Caco-2 (cell line): Measurements from ENCODE around the gene TMC7. TPM values are rescaled to one million over a fixed set of nuclear protein-coding genes. Genes with fewer than 3 reads are reported as not detected.

ENCODE experiments used
- BruUV-seq: library from RNA; stranded (reverse); fragments of 400-500 nt; replicated peaks from 2 replicates; lab custom pipeline; 2021; lab: Mats Ljungman, UMichigan
- CTCF ChIA-PET: fragments of 300-600 bp; sonication (Branson Sonifier 250); formaldehyde crosslinking; loops from one replicate; lab custom pipeline; 2022; ENCODE audit warnings: antibody characterized with exemption; lab: Charles Lee
- POLR2A ChIA-PET: fragments of 300-600 bp; sonication (Branson Sonifier 250); formaldehyde crosslinking; loops from one replicate; lab custom pipeline; 2022; ENCODE audit warnings: antibody characterized with exemption; lab: Charles Lee
- DNase-seq, 2 experiments: peaks; one replicate each; pipeline versions ENCODE4 v3.0.0 to v3.0.0-alpha.2; 2020 to 2022
- H3K27me3 ChIP-seq: replicated peaks from 2 replicates; pipeline ENCODE4 v1.6.0; 2011; ENCODE audit warnings: low read length; ENCODE audit not compliant: control insufficient read depth, insufficient read depth
- H3K36me3 ChIP-seq: 2 replicates; pipeline ENCODE4 v1.5.1; 2011; ENCODE audit warnings: low read length; ENCODE audit not compliant: control insufficient read depth, insufficient read depth
- H3K4me1 ChIP-seq: fragments of 250-450 bp; sonication (Bioruptor Pico); 2 replicates; pipeline ENCODE4 v1.5.1; 2020; ENCODE audit warnings: mild to moderate bottlenecking
- H3K4me3 ChIP-seq: 2 replicates; pipeline ENCODE4 v1.5.1; 2011; ENCODE audit warnings: low read depth, mild to moderate bottlenecking, control low read depth, low read length
- H3K9me3 ChIP-seq: fragments of 250-450 bp; sonication (Bioruptor Pico); 2 replicates; pipeline ENCODE4 v1.5.1; 2020; ENCODE audit warnings: mild to moderate bottlenecking, moderate library complexity
- H3K27ac Mint-ChIP-seq: one replicate; pipeline ENCODE4 v1.8.0; 2022; ENCODE audit warnings: mixed read lengths; ENCODE audit not compliant: unreplicated experiment
- H3K27me3 Mint-ChIP-seq: one replicate; pipeline ENCODE4 v1.8.0; 2022; ENCODE audit warnings: mixed read lengths; ENCODE audit not compliant: insufficient read depth, unreplicated experiment
- H3K36me3 Mint-ChIP-seq: one replicate; pipeline ENCODE4 v1.8.0; 2022; ENCODE audit warnings: mild to moderate bottlenecking, mixed read lengths; ENCODE audit not compliant: insufficient read depth, unreplicated experiment
- H3K4me1 Mint-ChIP-seq: one replicate; pipeline ENCODE4 v1.8.0; 2022; ENCODE audit warnings: low read depth, mixed read lengths; ENCODE audit not compliant: unreplicated experiment
- H3K4me3 Mint-ChIP-seq: one replicate; pipeline ENCODE4 v1.8.0; 2022; ENCODE audit warnings: mild to moderate bottlenecking, moderate library complexity, mixed read lengths; ENCODE audit not compliant: unreplicated experiment
- H3K9me3 Mint-ChIP-seq: one replicate; pipeline ENCODE4 v1.8.0; 2022; ENCODE audit warnings: mixed read lengths; ENCODE audit not compliant: unreplicated experiment
- CTCF ChIP-seq, 2 experiments: fragments of 200-600 bp in 1 of 2; IDR thresholded peaks; 1 replicate in 1 of 2; 2 replicates in 1 of 2; pipeline versions ENCODE4 v1.5.1 to v1.8.0; 2011 to 2022; ENCODE audit warnings: antibody characterized with exemption in 1 of 2, control low read depth in 1 of 2, inconsistent platforms in 1 of 2, low read depth in 1 of 2, low read length in 1 of 2, mild to moderate bottlenecking in 1 of 2, moderate library complexity in 1 of 2; ENCODE audit not compliant: insufficient read depth in 1 of 2, severe bottlenecking in 1 of 2, unreplicated experiment in 1 of 2
- intact Hi-C: fragments of 100-400 bp; cut with micrococcal nuclease; formaldehyde crosslinking; loops from one replicate; pipeline ENCODE4 v1.10.0; 2022; ENCODE audit not compliant: unreplicated experiment
- total RNA-seq: library from RNA; stranded (reverse); gene quantifications from 2 replicates; pipeline ENCODE4 v1.2.3, GENCODE V29; 2022

The TMC7 gene
- total RNA-seq, 1 experiment from 2014 or later, result 4.0 TPM

GRCh38 chr16:19003935-19004334 is 20.2 kb downstream of the TMC7 start:
- Mint-ChIP-seq H3K4me3 (no peak overlapping the region), H3K36me3 (peaks cover 7% of the 10 kb centered on the region), H3K4me1 (no peaks in the 10 kb centered on the region), H3K27me3 (no peaks in the 10 kb centered on the region), H3K9me3 (no peaks in the 10 kb centered on the region), H3K27ac (no peak overlapping the region)
- ChIA-PET CTCF (no interaction called here), POLR2A (no interaction called here)
- Histone ChIP-seq H3K36me3 (no peaks in the 10 kb centered on the region), H3K4me3 (no peak overlapping the region), H3K4me1 (peaks cover 10% of the 10 kb centered on the region), H3K9me3 (no peaks in the 10 kb centered on the region), H3K27me3 (no peaks in the 10 kb centered on the region)
- no peak for TF ChIP-seq CTCF (IDR thresholded peaks at IDR 0.05; ENCODE audit: insufficient read depth in 1 of 2, low read depth in 1 of 2, low read length in 1 of 2, severe bottlenecking in 1 of 2, unreplicated experiment in 1 of 2)
- no peak for DNase-seq
- BruUV-seq, result no TSS peak
- intact Hi-C loops, result no loop called here

- H3K36me3 ChIP-seq, result no peaks in the 10 kb centered on the region
- H3K27me3 Mint-ChIP-seq, result no peaks in the 10 kb centered on the region
- H3K4me1 Mint-ChIP-seq, result no peaks in the 10 kb centered on the region
- no peak overlapping the region for H3K4me3 Mint-ChIP-seq
- H3K27me3 ChIP-seq, result no peaks in the 10 kb centered on the region
- no peak overlapping the region for H3K4me3 ChIP-seq
- no peaks in the 10 kb centered on the region for H3K9me3 Mint-ChIP-seq
- no TSS peak for BruUV-seq
- H3K27ac Mint-ChIP-seq, result no peak overlapping the region
- intact Hi-C loops, result no loop called here
- 0 out of 2 replicates have a peak, but pooled peaks cover 5% of the 10 kb centered on the region for H3K4me1 ChIP-seq
- no peaks in the 10 kb centered on the region for H3K36me3 Mint-ChIP-seq
- no peak for DNase-seq
- ChIA-PET POLR2A (no interaction called here), CTCF (no interaction called here)
- no peak for TF ChIP-seq CTCF (IDR thresholded peaks at IDR 0.05; ENCODE audit: insufficient read depth in 1 of 2, low read depth in 1 of 2, low read length in 1 of 2, severe bottlenecking in 1 of 2, unreplicated experiment in 1 of 2)
- H3K9me3 ChIP-seq, result no peaks in the 10 kb centered on the region
Observed at GRCh38 chr16:19005561-19006445, 22.1 kb downstream of the TMC7 start.

- intact Hi-C loops, result no loop called here
- Mint-ChIP-seq H3K4me1 (no peaks in the 10 kb centered on the region), H3K27ac (no peak overlapping the region), H3K9me3 (no peaks in the 10 kb centered on the region), H3K36me3 (no peaks in the 10 kb centered on the region), H3K27me3 (no peaks in the 10 kb centered on the region), H3K4me3 (no peak overlapping the region)
- ChIA-PET POLR2A (no interaction called here), CTCF (no interaction called here)
- BruUV-seq, result no TSS peak
- Histone ChIP-seq H3K9me3 (no peaks in the 10 kb centered on the region), H3K27me3 (no peaks in the 10 kb centered on the region), H3K4me1 (0 out of 2 replicates have a peak, but pooled peaks cover 5% of the 10 kb centered on the region), H3K36me3 (no peaks in the 10 kb centered on the region), H3K4me3 (no peak overlapping the region)
- DNase-seq, result no peak
- no peak for TF ChIP-seq CTCF (IDR thresholded peaks at IDR 0.05; ENCODE audit: insufficient read depth in 1 of 2, low read depth in 1 of 2, low read length in 1 of 2, severe bottlenecking in 1 of 2, unreplicated experiment in 1 of 2)
Observed at GRCh38 chr16:19006446-19007315, 22.9 kb downstream of the TMC7 start.
